HT1080 (cell line): ENCODE measurements around the gene AP1G2. TPM values are rescaled to one million over a fixed set of nuclear protein-coding genes. Genes with fewer than 3 reads are reported as not detected.
A peak's percentile ranks its signal among the peaks of the same experiment; 100 is the strongest.

ENCODE experiments used
- DNase-seq: peaks from one replicate; pipeline ENCODE4 v3.0.0-alpha.2; 2015; ENCODE audit warnings: low read depth
- total RNA-seq: library from RNA; depleted of rRNA; stranded (reverse); fragments of >200 nt; shearing (Covaris generic); gene quantifications from 2 replicates; pipeline ENCODE4 v1.2.3, GENCODE V29; 2014

Gene AP1G2
- total RNA-seq, 1 experiment from 2014 or later, result 31.5 TPM

- DNase-seq, result no peak
Measured at GRCh38 chr14:23558346-23559009, 9.1 kb downstream of the AP1G2 start.

- DNase-seq, result no peak
Measured at GRCh38 chr14:23557946-23558345, 9.6 kb downstream of the AP1G2 start.

- no peak for DNase-seq
Measured at GRCh38 chr14:23557521-23557920, 10.1 kb downstream of the AP1G2 start.

- no peak for DNase-seq
Measured at GRCh38 chr14:23556700-23557440, 10.7 kb downstream of the AP1G2 start.

GRCh38 chr14:23555882-23556699 is 11.5 kb downstream of the AP1G2 start, which contains the start of gene THTPA:
Gene THTPA, plus strand, starts transcription at chr14:23556271. Its CDS starts 487 bp downstream, at chr14:23556758.
- DNase-seq, result peak; percentile 88

- no peak for DNase-seq
Measured at GRCh38 chr14:23555533-23555881, 12.1 kb downstream of the AP1G2 start.

- peak; percentile 86 for DNase-seq
Measured at GRCh38 chr14:23551266-23552028, 16.1 kb downstream of the AP1G2 start, which contains the start of gene ZFHX2. Gene ZFHX2, minus strand, starts transcription at chr14:23551765. Its CDS starts 16,440 bp downstream, at chr14:23535325.

- no peak for DNase-seq
Measured at GRCh38 chr14:23550812-23551265, 16.8 kb downstream of the AP1G2 start.

GRCh38 chr14:23550131-23550811 is 17.3 kb downstream of the AP1G2 start:
- no peak for DNase-seq

- no peak for DNase-seq
Measured at GRCh38 chr14:23548351-23549318, 19.0 kb downstream of the AP1G2 start.

GRCh38 chr14:23547924-23548323 is 19.7 kb downstream of the AP1G2 start:
- no peak for DNase-seq

- no peak for DNase-seq
Measured at GRCh38 chr14:23546450-23547035, 21.0 kb downstream of the AP1G2 start.

- DNase-seq, result no peak
Measured at GRCh38 chr14:23545740-23546365, 21.7 kb downstream of the AP1G2 start.

- no peak for DNase-seq
Measured at GRCh38 chr14:23544511-23545447, 22.8 kb downstream of the AP1G2 start.

GRCh38 chr14:23543403-23543802 is 24.2 kb downstream of the AP1G2 start:
- no peak for DNase-seq

- DNase-seq, result no peak
Measured at GRCh38 chr14:23542261-23542660, 25.3 kb downstream of the AP1G2 start.

GRCh38 chr14:23540141-23540469 is 27.5 kb downstream of the AP1G2 start:
- no peak for DNase-seq
